WERI-Rb-1 (cell line): ENCODE data around the gene ZNF367.

ENCODE experiments used
- DNase-seq: peaks from one replicate; pipeline ENCODE4 v3.0.0-alpha.2; 2020
- H3K27ac ChIP-seq: fragments of 250-450 bp; sonication (Bioruptor Pico); 2 replicates; pipeline ENCODE4 v1.5.1; 2020; ENCODE audit warnings: mild to moderate bottlenecking, moderate library complexity
- H3K27me3 ChIP-seq: fragments of 250-450 bp; sonication (Bioruptor Pico); 2 replicates; pipeline ENCODE4 v1.5.1; 2021; ENCODE audit warnings: mild to moderate bottlenecking, low read depth, moderate library complexity; ENCODE audit not compliant: insufficient read depth, severe bottlenecking
- H3K36me3 ChIP-seq: fragments of 250-450 bp; sonication (Bioruptor Pico); 2 replicates; pipeline ENCODE4 v1.5.1; 2020; ENCODE audit warnings: mild to moderate bottlenecking, moderate library complexity
- H3K4me3 ChIP-seq: 2 replicates; pipeline ENCODE4 v1.5.1; 2011; ENCODE audit warnings: low read depth, mild to moderate bottlenecking, control low read depth, low read length
- H3K9me3 ChIP-seq: fragments of 250-450 bp; sonication (Bioruptor Pico); 2 replicates; pipeline ENCODE4 v1.5.1; 2021; ENCODE audit warnings: mild to moderate bottlenecking, moderate library complexity; ENCODE audit not compliant: severe bottlenecking
- CTCF ChIP-seq: IDR thresholded peaks from 2 replicates; pipeline ENCODE4 v1.5.1; 2011; ENCODE audit warnings: low read depth, mild to moderate bottlenecking, control low read depth, inconsistent platforms, low read length

ZNF367 gene

GRCh38 chr9:96423322-96423984 lies 5.3 kb upstream of the ZNF367 start:
- no peak for DNase-seq
- H3K27me3 ChIP-seq = no peaks in the 10 kb centered on the region
- H3K36me3 ChIP-seq = no peaks in the 10 kb centered on the region
- no peak for TF ChIP-seq CTCF
- no peak overlapping the region for H3K27ac ChIP-seq
- H3K4me3 ChIP-seq = no peak overlapping the region
- no peaks in the 10 kb centered on the region for H3K9me3 ChIP-seq

GRCh38 chr9:96420468-96421219 lies 2.5 kb upstream of the ZNF367 start:
- Histone ChIP-seq H3K27me3 (no peaks in the 10 kb centered on the region), H3K27ac (peak overlapping the region; percentile 99), H3K9me3 (no peaks in the 10 kb centered on the region), H3K36me3 (peaks cover 19% of the 10 kb centered on the region), H3K4me3 (no peak overlapping the region)
- no peak for DNase-seq
- no peak for TF ChIP-seq CTCF

- peaks cover 22% of the 10 kb centered on the region for H3K36me3 ChIP-seq
- H3K27me3 ChIP-seq = no peaks in the 10 kb centered on the region
- H3K4me3 ChIP-seq = peak overlapping the region; percentile 78
- H3K9me3 ChIP-seq = no peaks in the 10 kb centered on the region
- H3K27ac ChIP-seq = peak overlapping the region; percentile 99
- TF ChIP-seq CTCF = no peak
- DNase-seq = no peak
Measured at GRCh38 chr9:96419691-96419969, 1.5 kb upstream of the ZNF367 start.

- Histone ChIP-seq H3K27ac (peak overlapping the region; percentile 99), H3K36me3 (peaks cover 27% of the 10 kb centered on the region), H3K27me3 (no peaks in the 10 kb centered on the region), H3K4me3 (peak overlapping the region; percentile 78), H3K9me3 (no peaks in the 10 kb centered on the region)
- DNase-seq = peak; percentile 88
- no peak for TF ChIP-seq CTCF
Measured at GRCh38 chr9:96418920-96419690, 935 bp upstream of the ZNF367 start.

GRCh38 chr9:96417661-96418082 lies 498 bp downstream of the ZNF367 start:
- peak; percentile 27 for DNase-seq
- peak overlapping the region; percentile 99 for H3K27ac ChIP-seq

More at GRCh38 chr9:96417661-96418082, 498 bp downstream of the ZNF367 start:
- Histone ChIP-seq H3K9me3 (no peaks in the 10 kb centered on the region), H3K27me3 (no peaks in the 10 kb centered on the region), H3K36me3 (peaks cover 40% of the 10 kb centered on the region), H3K4me3 (peak overlapping the region; percentile 78)
- TF ChIP-seq CTCF = no peak
